Endothelial cell of umbilical vein (primary cell): ENCODE measurements around the gene TXNL4B. TPM values are rescaled to one million over a fixed set of nuclear protein-coding genes. Genes with fewer than 3 reads are reported as not detected.

Experiments used
- BruUV-seq: library from RNA; stranded (reverse); fragments of 400-500 nt; replicated peaks from 2 replicates; lab custom pipeline; 2021; lab: Mats Ljungman, UMichigan
- CTCF ChIA-PET: fragments of 300-600, 350-600 bp; sonication (Branson Sonifier 250); formaldehyde crosslinking; loops from one replicate; lab custom pipeline; 2021; ENCODE audit warnings: antibody characterized with exemption, inconsistent platforms; lab: Charles Lee
- POLR2A ChIA-PET: fragments of 300-600, 350-600 bp; sonication (Branson Sonifier 250); formaldehyde crosslinking; loops from one replicate; lab custom pipeline; 2021; ENCODE audit warnings: antibody characterized with exemption, inconsistent platforms; lab: Charles Lee
- DNase-seq: peaks from one replicate; pipeline ENCODE4 v3.0.0-alpha.2; 2011; ENCODE audit warnings: low read depth, low spot score
- FAIRE-seq: peaks from 2 replicates; lab custom pipeline; 2011; peaks lifted over from hg19 to GRCh38; lab: Jason Lieb, UNC
- H2AFZ ChIP-seq: 2 replicates; pipeline ENCODE4 v1.6.0; 2012; ENCODE audit warnings: low read depth, low read length, control low read depth, inconsistent platforms
- H3K27ac ChIP-seq: 2 replicates; pipeline ENCODE4 v1.5.1; 2011; ENCODE audit warnings: low read depth, mild to moderate bottlenecking, control low read depth, low read length, moderate library complexity; ENCODE audit not compliant: insufficient read depth
- H3K27me3 ChIP-seq, 2 experiments: 2 replicates each; pipeline versions ENCODE4 v1.6.0 to v1.6.1; 2011; ENCODE audit warnings: low read length in 2 of 2, mixed read lengths in 1 of 2; ENCODE audit not compliant: control insufficient read depth in 2 of 2, insufficient read depth in 2 of 2
- H3K36me3 ChIP-seq, 2 experiments: 2 replicates in 1 of 2; 3 replicates in 1 of 2; pipeline ENCODE4 v1.5.1; 2011; ENCODE audit warnings: low read length in 2 of 2, mild to moderate bottlenecking in 1 of 2, moderate library complexity in 1 of 2; ENCODE audit not compliant: control insufficient read depth in 2 of 2, insufficient read depth in 2 of 2; ENCODE audit errors: extremely low read depth in 1 of 2
- H3K4me1 ChIP-seq: 3 replicates; pipeline ENCODE4 v1.5.1; 2011; ENCODE audit warnings: mild to moderate bottlenecking, low read length; ENCODE audit not compliant: control insufficient read depth, insufficient read depth; ENCODE audit errors: extremely low read depth
- H3K4me2 ChIP-seq: 2 replicates; pipeline ENCODE4 v1.6.1; 2011; ENCODE audit warnings: low read length, control low read depth, mixed read lengths; ENCODE audit not compliant: insufficient read depth
- H3K4me3 ChIP-seq, 3 experiments: fragments of 200-600 bp in 1 of 3; sonication (generic), shearing (Covaris generic) in 1 of 3; replicated peaks in 1 of 3; 2 replicates each; pipeline ENCODE4 v1.5.1; 2011 to 2016; ENCODE audit warnings: control low read depth in 3 of 3, low read length in 3 of 3, mild to moderate bottlenecking in 2 of 3, inconsistent platforms in 1 of 3, low read depth in 1 of 3, moderate library complexity in 1 of 3; ENCODE audit not compliant: insufficient read depth in 1 of 3
- H3K79me2 ChIP-seq: 2 replicates; pipeline ENCODE4 v1.6.0; 2012; ENCODE audit warnings: low read length, inconsistent platforms; ENCODE audit not compliant: control insufficient read depth, insufficient read depth
- H3K9ac ChIP-seq: replicated peaks from 2 replicates; pipeline ENCODE3; 2011; ENCODE audit warnings: low read length, control low read depth; ENCODE audit not compliant: insufficient read depth; ENCODE audit errors: extremely low read depth
- H3K9me1 ChIP-seq: replicated peaks from 3 replicates; pipeline ENCODE4 v1.6.0; 2011; ENCODE audit warnings: mild to moderate bottlenecking, low read length; ENCODE audit not compliant: control insufficient read depth, insufficient read depth; ENCODE audit errors: extremely low read depth
- H3K9me3 ChIP-seq: replicated peaks from 2 replicates; pipeline ENCODE4 v1.5.1; 2012; ENCODE audit warnings: low read length, inconsistent platforms; ENCODE audit not compliant: control insufficient read depth, insufficient read depth
- H4K20me1 ChIP-seq: replicated peaks from 2 replicates; pipeline ENCODE3; 2011; ENCODE audit warnings: mild to moderate bottlenecking, low read length; ENCODE audit not compliant: control insufficient read depth, insufficient read depth; ENCODE audit errors: extremely low read depth
- EZH2 ChIP-seq: IDR thresholded peaks from 2 replicates; pipeline ENCODE4 v1.6.1; 2012; ENCODE audit warnings: borderline replicate concordance, low read depth, mild to moderate bottlenecking, moderate library complexity, low read length, inconsistent platforms; ENCODE audit not compliant: severe bottlenecking
- FOS ChIP-seq: IDR thresholded peaks from 2 replicates; pipeline ENCODE4 v1.6.1; 2011; ENCODE audit warnings: mild to moderate bottlenecking, low read length, moderate library complexity, borderline replicate concordance; ENCODE audit not compliant: insufficient read depth
- GATA2 ChIP-seq: IDR thresholded peaks from 2 replicates; pipeline ENCODE4 v1.7.0; 2011; ENCODE audit warnings: low read depth, mild to moderate bottlenecking, moderate library complexity, mixed read lengths, low read length; ENCODE audit not compliant: insufficient read length, insufficient read depth
- JUN ChIP-seq: IDR thresholded peaks from 2 replicates; pipeline ENCODE4 v1.6.1; 2011; ENCODE audit warnings: borderline replicate concordance, low read depth; ENCODE audit not compliant: insufficient read length, insufficient read depth
- MYC ChIP-seq: IDR thresholded peaks from one replicate; pipeline ENCODE4 v1.6.1; 2011; ENCODE audit warnings: mild to moderate bottlenecking, low read depth, low read length
- POLR2A ChIP-seq: IDR thresholded peaks from 2 replicates; pipeline ENCODE4 v1.6.1; 2012; ENCODE audit warnings: low read depth, mild to moderate bottlenecking, control low read depth, low read length
- POLR2AphosphoS5 ChIP-seq: IDR thresholded peaks from 2 replicates; pipeline ENCODE4 v1.6.1; 2012; ENCODE audit warnings: low read depth, mild to moderate bottlenecking, control low read depth, low read length, moderate library complexity; ENCODE audit not compliant: insufficient read depth
- dilution Hi-C: fragments of 300-500 bp; cut with MboI; formaldehyde crosslinking; loops from one replicate; pipeline ENCODE4 v1.15.0; 2019; ENCODE audit warnings: low sequenced_read_pairs; ENCODE audit not compliant: extremely low pct_ligation_motif_present
- intact Hi-C: fragments of 100-400 bp; cut with micrococcal nuclease; formaldehyde crosslinking; loops from one replicate; pipeline ENCODE4 v1.10.0; 2022
- polyA plus RNA-seq, 4 experiments: library from polyadenylated mRNA; depleted of rRNA in 3 of 4; stranded (reverse) in 3 of 4; unstranded in 1 of 4; fragments of >200 nt; gene quantifications; 2 replicates each; pipeline versions ENCODE4 v1.2.1 to v1.2.3, GENCODE V29; 2011 to 2012; ENCODE audit warnings: missing spikeins in 1 of 4
- total RNA-seq: library from RNA; stranded (reverse); gene quantifications from 2 replicates; pipeline ENCODE4 v1.2.3, GENCODE V29; 2021
- TF ChIP-seq, protein P1 (sequence below), 2 donors: IDR thresholded peaks; 1 replicate in 1 of 2; 2 replicates in 1 of 2; pipeline ENCODE4 v1.5.1; 2011; ENCODE audit warnings: low read length in 2 of 2, mild to moderate bottlenecking in 2 of 2, moderate library complexity in 2 of 2, control low read depth in 1 of 2, inconsistent platforms in 1 of 2, low read depth in 1 of 2; ENCODE audit not compliant: insufficient read depth in 1 of 2; ENCODE audit errors: extremely low read depth in 1 of 2
- TF ChIP-seq, protein P2 (sequence below): IDR thresholded peaks from 2 replicates; pipeline ENCODE4 v1.6.1; 2011; ENCODE audit not compliant: insufficient read depth, insufficient read length

Gene TXNL4B
- total and polyA plus RNA-seq, 2 donors (not counting 3 experiments of a cell fraction or from before 2014, with no cell fraction given) = 10.0 to 12.7 TPM

DNA sequence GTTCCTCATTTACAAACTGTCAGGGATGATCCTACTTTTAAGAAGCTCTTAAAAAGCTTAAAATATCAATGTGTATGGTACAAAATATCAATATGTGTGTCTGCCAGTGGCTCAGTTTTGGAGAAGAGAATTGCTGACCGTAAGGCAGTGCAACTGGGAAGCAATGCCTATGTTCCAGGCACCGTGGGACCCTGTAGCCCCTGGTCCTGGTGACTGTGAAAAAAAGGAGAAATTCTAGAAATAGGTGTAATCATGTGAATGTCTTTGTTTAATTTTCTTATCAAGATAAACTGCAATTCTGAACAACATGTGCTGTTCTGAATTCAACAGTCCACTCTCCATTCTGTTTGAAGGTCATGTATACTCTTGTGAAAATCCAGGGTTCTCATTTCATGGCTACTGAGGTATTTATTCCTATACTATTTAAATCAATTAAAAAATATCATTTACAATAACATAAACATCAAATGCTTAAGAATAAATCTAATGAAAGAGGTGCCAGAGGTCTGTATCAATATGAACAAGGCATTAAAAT is 48.5 kb downstream of the TXNL4B start:
- H3K4me3 ChIP-seq = no peak overlapping the region
- H3K36me3 ChIP-seq = no peaks in the 10 kb centered on the region
- ChIA-PET POLR2A (no interaction called here), CTCF (no interaction called here)
- no peak for FAIRE-seq
- intact Hi-C loops (no loop called here), dilution Hi-C loops (no loop called here)
- no TSS peak for BruUV-seq
- H3K4me1 ChIP-seq = no peaks in the 10 kb centered on the region
- no peak overlapping the region for H3K27ac ChIP-seq
- H2AFZ ChIP-seq = no peak overlapping the region
- DNase-seq = no peak
- H3K9me3 ChIP-seq = no peaks in the 10 kb centered on the region
- H3K27me3 ChIP-seq = no peaks in the 10 kb centered on the region
- H3K9ac ChIP-seq = no peak overlapping the region
- no peaks in the 10 kb centered on the region for H3K79me2 ChIP-seq
- TF ChIP-seq EZH2 (no peak), POLR2A (no peak), FOS (no peak), JUN (no peak), GATA2 (no peak), POLR2AphosphoS5 (no peak), MYC (no peak)
- TF ChIP-seq, protein P1, sequence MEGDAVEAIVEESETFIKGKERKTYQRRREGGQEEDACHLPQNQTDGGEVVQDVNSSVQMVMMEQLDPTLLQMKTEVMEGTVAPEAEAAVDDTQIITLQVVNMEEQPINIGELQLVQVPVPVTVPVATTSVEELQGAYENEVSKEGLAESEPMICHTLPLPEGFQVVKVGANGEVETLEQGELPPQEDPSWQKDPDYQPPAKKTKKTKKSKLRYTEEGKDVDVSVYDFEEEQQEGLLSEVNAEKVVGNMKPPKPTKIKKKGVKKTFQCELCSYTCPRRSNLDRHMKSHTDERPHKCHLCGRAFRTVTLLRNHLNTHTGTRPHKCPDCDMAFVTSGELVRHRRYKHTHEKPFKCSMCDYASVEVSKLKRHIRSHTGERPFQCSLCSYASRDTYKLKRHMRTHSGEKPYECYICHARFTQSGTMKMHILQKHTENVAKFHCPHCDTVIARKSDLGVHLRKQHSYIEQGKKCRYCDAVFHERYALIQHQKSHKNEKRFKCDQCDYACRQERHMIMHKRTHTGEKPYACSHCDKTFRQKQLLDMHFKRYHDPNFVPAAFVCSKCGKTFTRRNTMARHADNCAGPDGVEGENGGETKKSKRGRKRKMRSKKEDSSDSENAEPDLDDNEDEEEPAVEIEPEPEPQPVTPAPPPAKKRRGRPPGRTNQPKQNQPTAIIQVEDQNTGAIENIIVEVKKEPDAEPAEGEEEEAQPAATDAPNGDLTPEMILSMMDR (IDR thresholded peaks at IDR 0.05; ENCODE audit: extremely low read depth in 1 of 2, insufficient read depth in 1 of 2, low read depth in 1 of 2, low read length in 2 of 2) = no peak
- TF ChIP-seq, protein P2, sequence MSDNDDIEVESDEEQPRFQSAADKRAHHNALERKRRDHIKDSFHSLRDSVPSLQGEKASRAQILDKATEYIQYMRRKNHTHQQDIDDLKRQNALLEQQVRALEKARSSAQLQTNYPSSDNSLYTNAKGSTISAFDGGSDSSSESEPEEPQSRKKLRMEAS = no peak
- H4K20me1 ChIP-seq = no peaks in the 10 kb centered on the region
- H3K9me1 ChIP-seq = no peaks in the 10 kb centered on the region
- H3K4me2 ChIP-seq = no peak overlapping the region
